Stimulated activated CD4-positive, alpha-beta T cell treated with anti-CD3 and anti-CD28 coated beads, TNF-alpha, amount 100 ng/mL, for 24 hours (primary cell): ENCODE results near the gene RNFT2.
A peak's percentile ranks its signal among the peaks of the same experiment; 100 is the strongest.

ENCODE experiments used
- DNase-seq, 3 experiments: peaks; one replicate each; pipeline ENCODE4 v3.0.0-alpha.2; 2020; ENCODE audit warnings: low read depth in 3 of 3

Gene RNFT2

DNA sequence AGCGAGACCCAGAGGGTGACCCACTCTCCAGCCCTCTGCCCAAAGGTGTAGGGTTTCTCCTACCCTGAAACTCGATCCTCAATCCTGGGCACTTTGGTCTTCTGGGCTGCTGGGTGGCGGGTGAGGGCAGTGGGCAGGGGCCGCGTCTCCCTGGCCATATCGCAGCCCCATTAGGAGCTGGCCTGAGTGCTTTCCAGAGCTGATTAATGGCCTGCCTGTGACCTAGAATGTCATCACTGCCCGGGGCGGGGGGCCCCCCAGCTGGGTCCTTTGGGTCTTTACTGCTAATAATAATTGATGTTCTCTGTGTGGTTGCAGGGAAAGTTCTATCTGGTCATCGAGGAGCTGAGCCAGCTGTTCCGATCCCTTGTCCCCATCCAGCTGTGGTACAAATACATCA lies 95.4 kb downstream of the RNFT2 start:
- DNase-seq: no peak

DNA sequence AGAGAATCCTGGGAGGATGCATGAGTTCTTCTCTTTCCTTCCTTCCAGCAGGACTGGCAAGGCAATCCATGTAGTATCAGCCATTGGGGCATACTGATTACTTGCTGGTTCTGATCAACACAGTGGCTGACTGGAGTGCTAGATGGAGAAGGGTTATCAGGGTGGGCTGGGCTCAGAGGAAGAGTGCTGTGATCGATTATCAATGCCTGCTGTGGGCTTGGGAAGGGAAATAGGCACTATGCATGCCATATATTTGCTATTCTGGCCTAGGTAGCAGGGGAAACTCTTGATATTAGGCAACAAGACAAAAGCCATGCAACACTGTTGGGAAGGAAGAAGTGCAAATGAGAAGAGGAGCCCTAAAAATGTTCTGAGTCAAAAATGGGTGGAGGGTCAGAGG lies 97.4 kb downstream of the RNFT2 start:
- no peak for DNase-seq

DNA sequence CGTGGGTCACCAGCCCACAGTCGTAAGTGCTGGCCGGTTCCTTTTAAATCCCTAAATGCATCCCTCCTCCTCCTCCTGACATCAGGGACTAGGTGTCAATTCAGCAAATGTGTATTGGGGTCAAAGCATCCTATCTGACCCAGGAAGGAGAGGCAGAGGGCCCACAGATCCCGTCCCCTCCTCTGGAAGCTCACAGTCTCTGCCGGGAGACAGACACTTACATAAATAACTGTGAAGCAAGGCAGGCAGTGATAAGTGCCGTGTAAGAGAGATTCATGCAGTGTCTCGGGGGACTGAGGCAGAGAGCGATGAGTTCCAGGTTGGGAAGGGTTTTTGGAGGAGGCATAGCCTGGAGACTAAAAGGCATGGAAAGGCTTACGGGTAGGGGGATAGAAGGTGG lies 99.0 kb downstream of the RNFT2 start:
- DNase-seq: no peak

DNA sequence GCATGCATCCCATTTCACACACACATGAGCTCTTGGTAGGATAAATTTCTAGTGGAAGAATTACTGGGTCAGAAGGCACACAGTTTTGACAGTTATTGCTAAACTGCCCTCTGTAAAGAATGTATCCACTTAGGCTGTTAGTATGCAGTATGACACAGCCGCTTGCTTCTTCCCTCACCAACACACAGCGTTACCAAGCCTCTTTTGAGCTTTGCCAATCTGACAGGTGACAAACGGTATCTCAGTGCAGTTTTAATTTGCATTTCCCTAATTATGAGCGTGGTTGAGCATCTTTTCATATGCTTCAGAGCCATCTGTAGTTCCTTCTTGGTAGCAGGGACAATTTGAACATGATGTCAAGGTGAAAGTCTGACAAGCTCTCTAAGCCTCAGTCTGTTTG lies 100.2 kb downstream of the RNFT2 start:
- DNase-seq: no peak

DNA sequence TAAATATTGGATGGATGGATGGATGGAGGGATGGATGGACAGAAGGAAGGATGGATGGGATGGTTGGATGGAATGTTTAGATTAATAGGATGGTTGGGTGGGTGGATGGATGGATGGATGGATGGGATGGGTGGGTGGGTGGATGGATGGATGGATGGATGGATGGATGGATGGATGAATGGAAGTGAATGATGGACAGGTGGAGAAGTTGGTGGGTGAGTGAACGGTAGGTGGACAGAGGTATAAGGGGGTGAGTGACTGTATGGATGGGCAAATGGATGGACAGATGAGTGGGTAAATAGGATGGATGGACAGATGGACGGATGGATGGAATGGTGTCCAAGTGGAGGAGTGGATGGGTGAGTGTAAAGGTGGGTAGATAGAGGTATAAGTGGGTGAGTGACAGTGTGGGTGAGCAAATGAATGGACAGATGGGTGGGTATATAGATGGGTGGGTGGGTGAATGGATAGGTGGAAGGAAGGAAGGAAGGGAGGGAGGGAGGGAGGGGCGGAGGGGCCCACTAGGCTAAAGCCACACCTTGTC lies 101.2 kb downstream of the RNFT2 start:
- DNase-seq: no peak

GRCh38 chr12:116843085-116843484 lies 105.0 kb downstream of the RNFT2 start:
- DNase-seq: no peak

- no peak for DNase-seq
Measured at GRCh38 chr12:116849216-116849615, 111.1 kb downstream of the RNFT2 start.

DNA sequence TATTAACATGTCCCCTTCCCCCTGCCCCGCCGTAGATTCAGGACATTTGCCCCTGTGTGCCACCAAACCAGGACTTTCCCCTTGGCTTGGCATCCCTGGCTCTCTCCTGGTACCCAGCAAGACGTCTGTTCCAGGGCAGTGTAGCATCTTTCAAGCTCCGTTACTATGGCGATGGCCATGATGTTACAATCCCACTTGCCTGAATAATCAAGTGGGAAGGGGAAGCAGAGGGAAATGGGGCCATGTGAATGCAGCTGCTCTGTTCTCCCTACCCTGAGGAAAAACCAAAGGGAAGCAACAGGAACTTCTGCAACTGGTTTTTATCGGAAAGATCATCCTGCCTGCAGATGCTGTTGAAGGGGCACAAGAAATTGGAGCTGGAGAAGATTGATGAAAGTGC lies 114.2 kb downstream of the RNFT2 start:
- DNase-seq: no peak

- no peak for DNase-seq
Measured at GRCh38 chr12:116853507-116853906, 115.4 kb downstream of the RNFT2 start.

GRCh38 chr12:116855744-116856470 lies 117.8 kb downstream of the RNFT2 start:
- no peak for DNase-seq

DNA sequence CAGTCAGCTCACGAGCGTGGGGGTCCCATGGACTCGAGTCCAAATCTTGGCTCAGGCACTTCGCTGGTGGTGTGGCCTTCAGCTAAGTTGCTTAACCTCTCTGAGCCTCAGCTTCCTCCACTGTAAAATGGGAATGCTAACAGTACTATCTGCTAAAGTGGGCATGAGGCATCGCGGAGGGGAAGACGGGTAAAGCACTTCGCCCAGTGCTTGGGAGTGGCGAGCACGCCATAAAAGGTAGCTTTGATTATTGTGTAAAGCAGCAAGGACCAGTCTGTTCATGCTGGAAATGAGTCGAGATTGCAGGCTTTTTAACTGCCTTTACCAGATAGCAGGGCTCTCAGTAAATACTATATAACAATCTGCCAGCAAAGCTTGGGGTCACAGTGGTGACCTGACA lies 118.6 kb downstream of the RNFT2 start:
- DNase-seq: no peak

- no peak for DNase-seq
Measured at GRCh38 chr12:116859079-116859478, 121.0 kb downstream of the RNFT2 start.

DNA sequence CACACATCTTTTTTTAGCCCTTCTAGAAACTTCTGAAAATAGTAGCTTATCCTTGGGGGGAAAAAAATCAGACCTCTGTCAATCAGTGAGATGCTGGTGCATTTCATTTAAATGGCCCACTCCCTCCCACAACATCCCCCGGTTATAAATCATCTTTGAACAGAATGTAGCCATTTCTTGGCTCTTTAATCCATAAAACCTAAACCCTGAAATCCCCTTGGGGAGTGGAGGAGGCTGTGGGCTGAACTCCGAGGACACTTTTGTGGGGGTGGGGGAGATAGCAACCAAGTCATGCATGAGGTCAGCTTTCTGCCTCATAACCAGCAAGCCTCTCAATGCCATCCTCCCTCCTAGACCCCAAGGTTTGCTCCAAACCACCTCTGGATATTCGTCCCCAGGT lies 122.1 kb downstream of the RNFT2 start:
- DNase-seq: no peak

DNA sequence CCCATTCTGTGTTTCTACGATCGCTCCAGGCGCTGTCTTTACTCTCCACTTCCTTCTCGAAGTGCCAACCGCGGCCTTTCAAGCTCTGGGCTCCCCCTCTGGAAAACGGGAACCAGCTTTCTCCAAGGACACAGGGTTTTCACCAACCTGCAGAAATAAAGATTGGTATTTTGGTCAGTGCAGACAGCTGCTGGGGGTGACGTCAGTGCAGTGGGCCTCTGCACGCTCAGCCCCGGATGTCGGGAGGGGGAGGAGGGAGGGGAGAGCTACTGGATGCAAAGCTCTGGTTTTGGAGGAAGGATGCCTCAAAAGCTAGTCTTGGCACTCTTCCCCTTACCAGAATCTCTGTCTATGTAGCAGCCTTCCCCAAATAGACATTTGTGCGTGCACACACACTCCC lies 123.2 kb downstream of the RNFT2 start:
- peak in 1 of 3 experiments; percentile 29 for DNase-seq

DNA sequence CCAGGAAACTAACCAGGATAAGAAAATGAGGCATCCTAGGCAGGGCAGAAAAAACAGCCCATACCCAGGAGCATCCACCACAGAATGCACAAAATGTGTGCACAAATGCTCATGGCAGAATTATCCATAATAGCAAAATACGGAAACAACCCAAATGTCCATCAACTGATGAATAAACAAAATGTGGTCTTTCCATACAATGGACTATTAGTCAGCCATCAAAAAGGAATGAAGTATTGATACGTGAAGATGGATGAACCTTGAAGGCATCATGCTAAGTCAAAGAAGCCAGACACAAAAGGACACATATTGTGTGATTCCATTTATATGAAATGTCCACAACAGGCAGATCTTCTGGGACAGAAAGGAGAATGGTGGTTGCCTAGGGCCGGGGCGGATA lies 124.1 kb downstream of the RNFT2 start:
- DNase-seq: no peak

GRCh38 chr12:116863275-116863767 lies 125.2 kb downstream of the RNFT2 start:
- no peak for DNase-seq

DNA sequence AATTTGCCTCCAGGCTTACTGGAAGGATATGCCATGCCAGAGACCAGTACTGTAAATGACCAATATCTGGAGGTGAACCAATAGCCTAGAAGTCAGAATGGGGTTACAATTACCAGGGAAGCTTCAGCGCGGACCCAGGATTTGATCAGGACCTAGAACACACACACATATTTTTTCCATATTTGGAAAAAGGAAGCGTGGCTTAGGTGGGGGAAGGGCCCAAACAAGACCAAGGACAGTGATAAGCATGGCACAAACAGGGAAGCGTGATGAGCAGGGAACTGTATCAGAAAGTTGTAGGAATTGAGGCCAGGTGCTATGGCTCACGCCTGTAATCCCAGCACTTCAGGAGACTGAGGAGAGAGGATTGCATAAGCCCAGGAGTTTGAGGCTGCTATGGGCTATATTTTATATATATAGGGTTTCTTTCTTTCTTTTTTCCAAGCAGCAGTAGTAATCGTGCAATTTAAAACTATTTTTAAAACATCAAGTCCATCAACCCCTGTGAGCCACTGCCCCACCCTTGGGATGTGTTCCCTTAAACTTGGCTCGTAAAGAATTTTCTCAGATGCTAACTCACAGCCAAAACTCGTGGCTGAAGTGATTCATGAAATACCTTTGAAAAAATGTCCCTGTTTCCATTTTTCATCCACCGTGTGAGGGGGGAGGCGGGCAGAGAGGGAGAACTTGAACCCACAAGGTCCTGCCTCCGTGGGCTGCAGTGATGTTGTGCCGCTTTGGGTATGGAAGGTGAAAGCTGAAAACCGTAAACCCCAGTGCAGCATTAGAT lies 126.5 kb downstream of the RNFT2 start:
- DNase-seq: no peak

DNA sequence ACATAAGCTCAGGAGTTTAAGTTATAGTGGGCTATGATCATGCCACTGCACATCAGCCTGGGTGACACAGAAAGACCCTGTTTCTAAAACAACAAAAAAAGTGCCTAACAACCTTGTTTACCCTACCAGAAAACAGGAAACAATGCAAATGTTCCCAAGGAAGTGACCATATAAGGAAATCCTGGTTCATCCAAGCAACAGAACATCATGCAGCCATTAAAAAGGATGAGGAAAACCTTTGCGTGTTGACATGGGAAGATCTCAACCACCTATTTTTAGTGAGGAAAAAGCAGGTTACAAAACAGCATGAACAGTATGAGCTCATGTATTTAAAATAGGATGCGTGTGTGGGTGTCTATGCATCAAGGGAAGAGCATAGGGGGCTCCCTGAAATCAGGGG lies 129.4 kb downstream of the RNFT2 start:
- DNase-seq: no peak

DNA sequence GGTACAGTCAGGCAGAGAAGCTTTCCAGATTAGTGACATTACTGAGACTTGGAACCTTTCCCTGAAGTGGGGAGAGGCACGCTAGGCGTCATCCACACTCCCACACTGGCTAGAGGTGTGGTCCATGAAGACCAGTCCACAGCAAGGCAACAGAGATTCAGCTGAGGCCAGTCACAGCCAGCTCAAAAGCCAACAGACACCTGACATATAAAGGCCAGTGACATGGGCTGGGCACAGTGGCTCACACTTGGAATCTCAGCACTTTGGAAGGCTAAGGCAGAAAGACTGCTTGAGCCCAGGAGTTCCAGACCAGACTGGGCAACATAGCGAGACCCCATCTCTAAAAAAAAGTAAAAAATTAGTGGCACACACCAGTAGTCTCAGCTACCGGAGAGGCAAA lies 132.2 kb downstream of the RNFT2 start:
- DNase-seq: no peak

- no peak for DNase-seq
Measured at GRCh38 chr12:116874324-116874995, 136.3 kb downstream of the RNFT2 start.

DNA sequence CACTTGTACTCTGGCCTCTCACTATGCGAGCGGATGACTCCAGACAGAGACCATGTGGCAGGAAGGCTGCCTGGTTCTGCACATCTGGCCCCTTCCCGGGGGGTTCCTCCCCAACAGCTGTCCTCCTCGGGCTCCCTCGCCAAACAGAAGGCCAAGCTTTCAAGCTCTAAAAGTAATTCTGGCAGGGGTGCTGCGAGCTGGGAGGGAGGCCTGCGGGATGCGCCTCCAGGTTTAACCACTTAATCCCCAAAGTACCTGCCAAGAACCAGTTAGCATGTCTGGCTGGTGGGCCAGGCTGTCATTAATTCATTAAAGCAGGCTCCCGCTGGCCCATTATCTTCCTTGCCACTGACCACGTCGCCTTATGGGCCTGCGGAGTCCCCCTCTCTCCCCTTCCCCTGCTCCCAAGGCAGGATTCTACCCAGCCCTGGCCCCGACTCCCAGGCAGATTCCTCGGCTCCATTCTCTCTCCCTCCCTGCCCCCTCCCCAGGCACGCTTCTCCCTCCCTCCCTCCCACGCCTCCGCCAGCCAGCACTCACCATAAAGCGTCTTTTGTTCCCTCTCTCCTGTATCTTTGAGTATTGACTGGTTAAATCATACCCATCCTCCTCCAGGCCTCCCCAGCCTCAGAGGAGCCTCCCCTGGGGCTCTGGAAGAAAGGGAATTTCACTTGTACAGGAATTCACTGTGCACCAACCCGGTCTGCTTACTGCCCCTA lies 138.2 kb downstream of the RNFT2 start:
- DNase-seq: no peak
